Measurements from ENCODE around the gene SV2B. TPM values are rescaled to one million over a fixed set of nuclear protein-coding genes. Genes with fewer than 3 reads are reported as not detected.

Gene SV2B
- total RNA-seq, 1 experiment from 2014 or later, result not detected

DNA sequence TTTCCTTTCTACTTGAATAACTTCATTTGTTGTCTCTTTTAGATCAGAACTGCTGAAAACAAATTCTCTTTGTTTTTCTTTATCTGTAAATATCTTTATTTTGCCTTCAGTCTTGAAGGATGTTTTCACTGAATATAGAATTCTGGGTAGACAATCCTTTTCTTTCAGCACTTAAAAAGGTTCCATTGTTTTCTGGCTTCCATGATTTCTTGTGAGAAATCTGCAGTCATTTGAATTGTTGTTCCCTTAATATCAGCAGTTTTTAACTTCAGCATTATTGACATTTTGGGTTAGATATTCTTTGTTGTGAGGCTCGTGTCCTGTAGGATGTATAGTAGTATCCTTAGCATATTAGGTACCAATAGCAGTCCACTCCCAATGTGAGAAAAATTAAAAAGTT, 65.8 kb downstream of the SV2B start:
- Histone ChIP-seq H2BK12ac (ENCODE audit: insufficient read length, low read depth, low read length) (no peak overlapping the region), H3K4ac (ENCODE audit: low read depth, low read length) (no peak overlapping the region), H3K23me2 (ENCODE audit: insufficient read length, low read depth, low read length, poor library complexity, severe bottlenecking) (no peaks in the 10 kb centered on the region), H3K18ac (ENCODE audit: insufficient read length, low read depth, low read length) (no peak overlapping the region), H4K91ac (ENCODE audit: insufficient read length, low read depth, low read length) (no peak overlapping the region), H4K8ac (replicated peaks; ENCODE audit: insufficient read length, low read depth, low read length) (no peak overlapping the region), H3K56ac (ENCODE audit: insufficient read length, low read depth, low read length) (no peak overlapping the region), H3T11ph (ENCODE audit: low read length) (no peak overlapping the region), H3K79me2 (ENCODE audit: insufficient read depth, low read length) (no peaks in the 10 kb centered on the region), H2BK15ac (ENCODE audit: low read depth, low read length) (no peak overlapping the region), H3K14ac (ENCODE audit: insufficient read depth, low read length) (no peak overlapping the region), H3K9me3 (ENCODE audit: control insufficient read depth, low read depth, low read length) (no peaks in the 10 kb centered on the region), H3K4me2 (ENCODE audit: insufficient read depth, insufficient read length, low read length) (no peak overlapping the region), H3K27ac (ENCODE audit: insufficient read length, low read depth, low read length) (no peak overlapping the region), H3K23ac (ENCODE audit: insufficient read length, low read depth, low read length) (no peak overlapping the region), H3K9ac (ENCODE audit: extremely low read depth, insufficient read length, low read length) (no peak overlapping the region), H4K5ac (ENCODE audit: insufficient read length, low read depth, low read length) (no peak overlapping the region), H3K4me1 (ENCODE audit: insufficient read depth, low read length) (no peaks in the 10 kb centered on the region), H2BK120ac (ENCODE audit: low read depth, low read length, poor library complexity, severe bottlenecking) (no peak overlapping the region), H2AK5ac (ENCODE audit: insufficient read length, low read length) (no peak overlapping the region), H2BK5ac (ENCODE audit: insufficient read length, low read length) (no peak overlapping the region), H3K79me1 (ENCODE audit: insufficient read depth, low read depth, low read length, poor library complexity, severe bottlenecking) (no peaks in the 10 kb centered on the region), H4K20me1 (ENCODE audit: control insufficient read depth, insufficient read depth, insufficient read length) (no peaks in the 10 kb centered on the region), H3K27me3 (ENCODE audit: insufficient read depth, low read length) (no peaks in the 10 kb centered on the region), H2BK20ac (ENCODE audit: low read depth, low read length, poor library complexity, severe bottlenecking) (no peak overlapping the region), H2AFZ (ENCODE audit: low read length) (no peak overlapping the region)
- Mint-ChIP-seq H3K27me3 (ENCODE audit: low read depth) (peaks cover 7% of the 10 kb centered on the region; the same call in 1 of the 2 replicates), H3K36me3 (ENCODE audit: insufficient read depth in 1 of 3, low read depth in 3 of 3) (peaks cover 2 to 15% (median 7%) of the 10 kb centered on the region in 3 experiments; a peak in 5 of 7 replicates), H3K4me3 (no peak overlapping the region), H3K27ac (no peak overlapping the region), H3K9me3 (peaks cover 28 to 37% of the 10 kb centered on the region in 2 experiments), H3K4me1 (no peaks in the 10 kb centered on the region)
- TF ChIP-seq, protein P1, sequence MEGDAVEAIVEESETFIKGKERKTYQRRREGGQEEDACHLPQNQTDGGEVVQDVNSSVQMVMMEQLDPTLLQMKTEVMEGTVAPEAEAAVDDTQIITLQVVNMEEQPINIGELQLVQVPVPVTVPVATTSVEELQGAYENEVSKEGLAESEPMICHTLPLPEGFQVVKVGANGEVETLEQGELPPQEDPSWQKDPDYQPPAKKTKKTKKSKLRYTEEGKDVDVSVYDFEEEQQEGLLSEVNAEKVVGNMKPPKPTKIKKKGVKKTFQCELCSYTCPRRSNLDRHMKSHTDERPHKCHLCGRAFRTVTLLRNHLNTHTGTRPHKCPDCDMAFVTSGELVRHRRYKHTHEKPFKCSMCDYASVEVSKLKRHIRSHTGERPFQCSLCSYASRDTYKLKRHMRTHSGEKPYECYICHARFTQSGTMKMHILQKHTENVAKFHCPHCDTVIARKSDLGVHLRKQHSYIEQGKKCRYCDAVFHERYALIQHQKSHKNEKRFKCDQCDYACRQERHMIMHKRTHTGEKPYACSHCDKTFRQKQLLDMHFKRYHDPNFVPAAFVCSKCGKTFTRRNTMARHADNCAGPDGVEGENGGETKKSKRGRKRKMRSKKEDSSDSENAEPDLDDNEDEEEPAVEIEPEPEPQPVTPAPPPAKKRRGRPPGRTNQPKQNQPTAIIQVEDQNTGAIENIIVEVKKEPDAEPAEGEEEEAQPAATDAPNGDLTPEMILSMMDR (conservative IDR thresholded peaks at IDR 0.05), result no peak
- no CpG with 5 or more reads among the region's 1 CpG for WGBS (ENCODE audit: extremely low coverage, insufficient read length, low lambda C conversion rate)
- DNase-seq, result no peak

All from H9 (cell line).